Fibroblast of lung (primary cell): Measurements from ENCODE around the gene DLL4. TPM values are rescaled to one million over a fixed set of nuclear protein-coding genes. Genes with fewer than 3 reads are reported as not detected.

Experiments
- DNase-seq, 2 donors: peaks; one replicate each; pipeline versions ENCODE4 v3.0.0 to v3.0.0-alpha.2; 2010; ENCODE audit warnings: low read depth in 2 of 2
- H2AFZ ChIP-seq: 2 replicates; pipeline ENCODE4 v1.5.1; 2012; ENCODE audit warnings: low read length, control low read depth, inconsistent platforms
- H3K27ac ChIP-seq: 2 replicates; pipeline ENCODE4 v1.5.1; 2011; ENCODE audit warnings: low read length, control low read depth; ENCODE audit not compliant: insufficient read depth
- H3K27me3 ChIP-seq: 2 replicates; pipeline ENCODE4 v1.5.1; 2011; ENCODE audit warnings: mild to moderate bottlenecking, low read length; ENCODE audit not compliant: control insufficient read depth, insufficient read depth
- H3K36me3 ChIP-seq: 2 replicates; pipeline ENCODE4 v1.5.1; 2011; ENCODE audit warnings: low read length; ENCODE audit not compliant: control insufficient read depth, insufficient read depth
- H3K4me1 ChIP-seq: 2 replicates; pipeline ENCODE4 v1.5.1; 2011; ENCODE audit warnings: low read length; ENCODE audit not compliant: control insufficient read depth, insufficient read depth; ENCODE audit errors: extremely low read depth
- H3K4me2 ChIP-seq: 2 replicates; pipeline ENCODE4 v1.5.1; 2011; ENCODE audit warnings: low read length, control low read depth; ENCODE audit not compliant: insufficient read depth; ENCODE audit errors: extremely low read depth
- H3K4me3 ChIP-seq, 4 experiments: fragments of 200-600 bp in 1 of 4; sonication (generic) in 1 of 4; replicated peaks in 1 of 4; 2 replicates each; pipeline ENCODE4 v1.5.1; 2011 to 2016; ENCODE audit warnings: low read length in 4 of 4, low read depth in 3 of 4, mild to moderate bottlenecking in 3 of 4, control low read depth in 2 of 4, inconsistent platforms in 1 of 4, mixed read lengths in 1 of 4; ENCODE audit not compliant: insufficient read depth in 1 of 4; ENCODE audit errors: control extremely low read depth in 1 of 4
- H3K79me2 ChIP-seq: 2 replicates; pipeline ENCODE4 v1.5.1; 2012; ENCODE audit warnings: mild to moderate bottlenecking, low read length, inconsistent platforms; ENCODE audit not compliant: control insufficient read depth, insufficient read depth
- H3K9ac ChIP-seq: 2 replicates; pipeline ENCODE4 v1.5.1; 2011; ENCODE audit warnings: mild to moderate bottlenecking, low read length, control low read depth; ENCODE audit not compliant: insufficient read depth
- H3K9me3 ChIP-seq: 2 replicates; pipeline ENCODE4 v1.5.1; 2012; ENCODE audit warnings: low read depth, low read length; ENCODE audit not compliant: control insufficient read depth, insufficient read depth
- H4K20me1 ChIP-seq: 2 replicates; pipeline ENCODE4 v1.5.1; 2011; ENCODE audit warnings: low read length; ENCODE audit not compliant: control insufficient read depth, insufficient read depth; ENCODE audit errors: extremely low read depth
- EZH2 ChIP-seq: IDR thresholded peaks from 2 replicates; pipeline ENCODE4 v1.5.1; 2012; ENCODE audit warnings: low read length, control low read depth, mild to moderate bottlenecking; ENCODE audit errors: missing control alignments
- polyA plus RNA-seq, 2 donors: library from polyadenylated mRNA; depleted of rRNA in 1 of 2; stranded (reverse) in 1 of 2; unstranded in 1 of 2; fragments of >200 nt; gene quantifications; 2 replicates each; pipeline ENCODE4 v1.2.1, GENCODE V29; 2011 to 2012; ENCODE audit warnings: missing spikeins in 1 of 2
- total RNA-seq: library from RNA; depleted of rRNA; stranded (reverse); fragments of >200 nt; gene quantifications from 2 replicates; pipeline ENCODE4 v1.2.1, GENCODE V29; 2014
- TF ChIP-seq, protein P1 (sequence below), 2 donors: IDR thresholded peaks in 1 of 2; conservative IDR thresholded peaks in 1 of 2; 1 replicate in 1 of 2; 2 replicates in 1 of 2; pipeline ENCODE4 v1.5.1; 2011 to 2012; ENCODE audit warnings: low read length in 2 of 2, control low read depth in 1 of 2, inconsistent platforms in 1 of 2, low read depth in 1 of 2, mild to moderate bottlenecking in 1 of 2

Gene DLL4
- total and polyA plus RNA-seq, 2 donors (not counting 1 experiment from before 2014, with no cell fraction given) = under 0.01 to 0.18 TPM

DNA sequence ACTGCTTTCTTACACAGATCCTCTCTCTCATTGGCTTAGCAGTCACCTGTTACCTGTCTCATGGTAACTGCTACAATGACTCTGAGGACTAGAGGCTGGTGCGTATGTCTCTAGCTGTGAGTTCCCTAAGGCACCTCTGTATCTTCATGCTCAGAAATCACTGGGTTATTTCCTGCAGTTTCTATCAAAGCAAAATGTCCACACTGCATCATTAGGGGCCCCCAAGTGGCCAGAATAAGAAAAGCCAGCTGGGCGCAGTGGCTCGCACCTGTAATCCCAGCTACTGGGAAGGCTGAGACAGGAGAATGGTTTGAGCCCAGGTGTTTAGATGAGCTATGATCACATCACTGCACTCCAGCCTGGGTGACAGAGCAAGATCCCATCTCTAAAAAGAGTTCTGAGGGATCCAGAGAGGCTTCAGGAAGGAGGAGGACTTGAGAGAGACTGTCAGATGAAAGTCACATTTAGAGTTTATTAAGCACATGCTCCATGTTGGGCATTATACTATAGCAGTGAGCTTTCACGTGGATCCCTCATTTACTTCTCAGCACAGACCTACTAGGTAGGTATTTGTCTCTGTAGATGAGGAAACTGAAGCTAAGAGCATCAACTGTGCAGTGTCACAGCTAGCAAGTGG lies 37.2 kb upstream of the DLL4 start:
- H4K20me1 ChIP-seq = no peaks in the 10 kb centered on the region
- H3K79me2 ChIP-seq = peaks cover 18% of the 10 kb centered on the region
- peak; percentile 27 to 59 for DNase-seq
- H3K9ac ChIP-seq = no peak overlapping the region
- TF ChIP-seq, protein P1, sequence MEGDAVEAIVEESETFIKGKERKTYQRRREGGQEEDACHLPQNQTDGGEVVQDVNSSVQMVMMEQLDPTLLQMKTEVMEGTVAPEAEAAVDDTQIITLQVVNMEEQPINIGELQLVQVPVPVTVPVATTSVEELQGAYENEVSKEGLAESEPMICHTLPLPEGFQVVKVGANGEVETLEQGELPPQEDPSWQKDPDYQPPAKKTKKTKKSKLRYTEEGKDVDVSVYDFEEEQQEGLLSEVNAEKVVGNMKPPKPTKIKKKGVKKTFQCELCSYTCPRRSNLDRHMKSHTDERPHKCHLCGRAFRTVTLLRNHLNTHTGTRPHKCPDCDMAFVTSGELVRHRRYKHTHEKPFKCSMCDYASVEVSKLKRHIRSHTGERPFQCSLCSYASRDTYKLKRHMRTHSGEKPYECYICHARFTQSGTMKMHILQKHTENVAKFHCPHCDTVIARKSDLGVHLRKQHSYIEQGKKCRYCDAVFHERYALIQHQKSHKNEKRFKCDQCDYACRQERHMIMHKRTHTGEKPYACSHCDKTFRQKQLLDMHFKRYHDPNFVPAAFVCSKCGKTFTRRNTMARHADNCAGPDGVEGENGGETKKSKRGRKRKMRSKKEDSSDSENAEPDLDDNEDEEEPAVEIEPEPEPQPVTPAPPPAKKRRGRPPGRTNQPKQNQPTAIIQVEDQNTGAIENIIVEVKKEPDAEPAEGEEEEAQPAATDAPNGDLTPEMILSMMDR (conservative IDR thresholded peaks at IDR 0.05 in 1 of 2, IDR thresholded peaks at IDR 0.05 in 1 of 2; ENCODE audit: low read depth in 1 of 2, low read length in 2 of 2) = peak; percentile 66 to 80
- no peak for TF ChIP-seq EZH2
- H3K27ac ChIP-seq = no peak overlapping the region
- H2AFZ ChIP-seq = no peak overlapping the region
- H3K4me1 ChIP-seq = peaks cover 8% of the 10 kb centered on the region
- no peaks in the 10 kb centered on the region for H3K9me3 ChIP-seq
- no peak overlapping the region for H3K4me2 ChIP-seq
- no peak overlapping the region for H3K4me3 ChIP-seq
- H3K36me3 ChIP-seq = peaks cover 5% of the 10 kb centered on the region
- H3K27me3 ChIP-seq = no peaks in the 10 kb centered on the region

DNA sequence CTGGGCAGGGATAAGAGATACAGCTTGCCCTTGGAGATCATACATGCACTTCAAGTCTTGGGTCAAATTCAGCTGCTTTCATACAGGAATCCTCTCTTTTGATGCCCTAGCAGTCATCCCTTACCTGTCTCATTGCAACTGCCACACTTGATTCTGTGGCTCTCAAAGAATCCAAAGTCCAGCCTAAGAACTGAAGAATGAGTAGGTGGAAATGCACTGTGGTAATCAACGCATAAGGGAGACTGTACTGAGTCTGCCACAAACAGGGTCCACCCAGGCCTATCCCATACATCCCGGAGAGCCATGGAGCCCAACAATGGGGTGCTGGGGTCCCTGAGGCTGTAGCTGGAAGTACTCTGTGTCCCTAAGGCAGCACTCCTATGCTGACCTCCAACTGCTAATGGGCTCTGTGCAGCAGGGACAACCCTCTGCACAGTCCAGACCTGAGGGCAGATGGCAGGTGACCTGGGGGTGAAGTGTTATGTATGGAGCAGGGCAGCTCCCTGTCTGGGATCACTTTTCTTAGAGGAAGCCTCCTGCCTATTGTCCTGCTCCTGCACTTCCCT lies 36.6 kb upstream of the DLL4 start:
- Histone ChIP-seq H4K20me1 (no peaks in the 10 kb centered on the region), H3K36me3 (peaks cover 5% of the 10 kb centered on the region), H3K9ac (no peak overlapping the region), H2AFZ (no peak overlapping the region), H3K27ac (no peak overlapping the region), H3K9me3 (no peaks in the 10 kb centered on the region), H3K4me3 (no peak overlapping the region), H3K4me1 (peaks cover 8% of the 10 kb centered on the region), H3K79me2 (peaks cover 18% of the 10 kb centered on the region), H3K4me2 (no peak overlapping the region), H3K27me3 (no peaks in the 10 kb centered on the region)
- no peak for DNase-seq
- TF ChIP-seq EZH2 = no peak
- TF ChIP-seq, protein P1 (conservative IDR thresholded peaks at IDR 0.05 in 1 of 2, IDR thresholded peaks at IDR 0.05 in 1 of 2; ENCODE audit: low read depth in 1 of 2, low read length in 2 of 2) = no peak

DNA sequence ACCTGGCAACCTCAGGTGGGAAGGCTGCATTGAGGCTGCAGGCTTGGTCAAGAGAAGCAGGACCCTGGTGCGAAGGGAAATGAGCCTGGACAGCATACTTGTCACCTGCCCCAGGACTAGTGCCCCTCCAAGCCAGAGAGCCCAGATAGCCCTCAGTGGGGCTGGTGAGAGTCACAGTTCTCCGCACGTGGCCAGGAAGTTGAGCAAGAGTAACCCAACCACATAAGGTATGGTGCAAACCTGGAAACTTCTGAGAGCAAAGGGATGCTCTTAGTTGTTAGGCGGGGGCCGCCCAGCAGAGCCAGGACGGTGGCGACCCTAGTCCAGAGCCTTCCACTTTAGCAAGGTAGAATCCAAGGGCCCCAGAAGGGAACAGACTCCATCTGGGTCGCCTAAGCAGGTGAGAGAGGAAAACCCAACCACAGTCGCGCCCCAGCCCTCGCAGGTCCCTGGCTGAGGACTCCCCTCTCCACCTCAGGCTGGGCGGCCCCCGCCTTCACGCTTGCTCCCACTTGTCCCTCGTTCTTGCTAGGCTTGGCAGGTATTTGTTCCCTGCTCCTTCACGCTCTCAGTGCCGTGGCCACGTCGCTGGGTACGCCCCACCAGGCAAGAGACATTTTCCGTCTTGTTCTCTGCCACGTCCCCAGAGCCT lies 36.0 kb upstream of the DLL4 start:
- Histone ChIP-seq H3K27ac (no peak overlapping the region), H3K9ac (no peak overlapping the region), H3K4me1 (peaks cover 8% of the 10 kb centered on the region), H3K9me3 (no peaks in the 10 kb centered on the region), H3K36me3 (peaks cover 5% of the 10 kb centered on the region), H3K27me3 (no peaks in the 10 kb centered on the region), H3K4me3 (no peak overlapping the region), H2AFZ (peak overlapping the region; percentile 81), H3K79me2 (peaks cover 18% of the 10 kb centered on the region), H3K4me2 (peak overlapping the region; percentile 85), H4K20me1 (no peaks in the 10 kb centered on the region)
- no peak for DNase-seq
- TF ChIP-seq, protein P1 (conservative IDR thresholded peaks at IDR 0.05 in 1 of 2, IDR thresholded peaks at IDR 0.05 in 1 of 2; ENCODE audit: low read depth in 1 of 2, low read length in 2 of 2) = no peak
- TF ChIP-seq EZH2 = no peak
